Transverse colon (tissue), 4 donors: ENCODE data around the gene KRTAP10-3. TPM values are rescaled to one million over a fixed set of nuclear protein-coding genes. Genes with fewer than 3 reads are reported as not detected.

Experiments used
- DNase-seq: peaks from one replicate; pipeline ENCODE4 v3.0.0-alpha.2; 2019
- H3K27ac ChIP-seq, 4 donors: fragments of 200-600 bp; sonication (generic); 2 replicates each; pipeline ENCODE4 v1.5.1; 2016 to 2018; ENCODE audit warnings: inconsistent platforms in 4 of 4
- H3K27me3 ChIP-seq: fragments of 200-600 bp; sonication (generic); 2 replicates; pipeline ENCODE4 v1.5.1; 2017; ENCODE audit warnings: inconsistent platforms
- H3K36me3 ChIP-seq, 4 donors: fragments of 200-600 bp; sonication (generic); 2 replicates each; pipeline ENCODE4 v1.5.1; 2017 to 2019; ENCODE audit warnings: inconsistent platforms in 4 of 4
- H3K4me1 ChIP-seq, 4 donors: fragments of 200-600 bp; sonication (generic); 2 replicates each; pipeline ENCODE4 v1.5.1; 2017 to 2020; ENCODE audit warnings: inconsistent platforms in 4 of 4
- H3K4me3 ChIP-seq, 4 donors: fragments of 200-600 bp; sonication (generic); 1 replicate in 1 of 4; 2 replicates in 3 of 4; pipeline versions ENCODE4 v1.5.1 to v1.6.1; 2017 to 2019; ENCODE audit warnings: inconsistent platforms in 4 of 4
- H3K9me3 ChIP-seq, 2 donors: fragments of 200-600 bp; sonication (generic); 2 replicates each; pipeline ENCODE4 v1.5.1; 2017 to 2019; ENCODE audit warnings: inconsistent platforms in 2 of 2
- CTCF ChIP-seq, 5 experiments: fragments of 200-600 bp in 3 of 5; fragments of 450-650 bp in 2 of 5; sonication (generic) in 3 of 5; IDR thresholded peaks; 1 replicate in 2 of 5; 2 replicates in 3 of 5; pipeline ENCODE4 v1.5.1; 2016 to 2017; ENCODE audit warnings: antibody characterized with exemption in 5 of 5, inconsistent platforms in 3 of 5, mild to moderate bottlenecking in 2 of 5, moderate library complexity in 1 of 5
- EP300 ChIP-seq: sonication (generic); formaldehyde crosslinking; IDR thresholded peaks from one replicate; pipeline ENCODE4 v1.6.1; 2017; ENCODE audit warnings: antibody characterized with exemption, low read depth
- POLR2A ChIP-seq: fragments of 450-650 bp; IDR thresholded peaks from one replicate; pipeline ENCODE4 v1.6.1; 2016; ENCODE audit warnings: antibody characterized with exemption, mild to moderate bottlenecking, moderate library complexity
- POLR2AphosphoS5 ChIP-seq, 3 donors: sonication (generic); formaldehyde crosslinking; IDR thresholded peaks; one replicate each; pipeline ENCODE4 v1.6.1; 2016; ENCODE audit warnings: antibody characterized with exemption in 3 of 3
- WGBS, 2 donors: methylation state at CpG; one replicate each; pipeline ENCODE4 v1.1.5; 2018; ENCODE audit warnings: low coverage in 1 of 2; 5-methylcytosine and 5-hydroxymethylcytosine counted together
- in situ Hi-C, 4 donors: fragments of 200-750 bp; cut with MboI; loops; one replicate each; pipeline versions ENCODE4 v1.15.0 to v1.15.1; 2017; ENCODE audit warnings: low sequenced_read_pairs in 3 of 4, low pct_ligation_motif_present in 1 of 4, low pct_unique_long_range_greater_than_20kb in 1 of 4
- intact Hi-C: fragments of 100-400 bp; cut with DNase I; formaldehyde crosslinking; loops from one replicate; pipeline ENCODE4 v1.15.1; 2023; ENCODE audit warnings: low total_unique reads
- total RNA-seq, 4 donors: library from RNA; depleted of rRNA; stranded (reverse); fragments of >200 nt; gene quantifications; one replicate each; pipeline ENCODE4 v1.1.0, GENCODE V29; 2016

KRTAP10-3 gene
- total RNA-seq, 4 donors from 2014 or later: not detected

DNA sequence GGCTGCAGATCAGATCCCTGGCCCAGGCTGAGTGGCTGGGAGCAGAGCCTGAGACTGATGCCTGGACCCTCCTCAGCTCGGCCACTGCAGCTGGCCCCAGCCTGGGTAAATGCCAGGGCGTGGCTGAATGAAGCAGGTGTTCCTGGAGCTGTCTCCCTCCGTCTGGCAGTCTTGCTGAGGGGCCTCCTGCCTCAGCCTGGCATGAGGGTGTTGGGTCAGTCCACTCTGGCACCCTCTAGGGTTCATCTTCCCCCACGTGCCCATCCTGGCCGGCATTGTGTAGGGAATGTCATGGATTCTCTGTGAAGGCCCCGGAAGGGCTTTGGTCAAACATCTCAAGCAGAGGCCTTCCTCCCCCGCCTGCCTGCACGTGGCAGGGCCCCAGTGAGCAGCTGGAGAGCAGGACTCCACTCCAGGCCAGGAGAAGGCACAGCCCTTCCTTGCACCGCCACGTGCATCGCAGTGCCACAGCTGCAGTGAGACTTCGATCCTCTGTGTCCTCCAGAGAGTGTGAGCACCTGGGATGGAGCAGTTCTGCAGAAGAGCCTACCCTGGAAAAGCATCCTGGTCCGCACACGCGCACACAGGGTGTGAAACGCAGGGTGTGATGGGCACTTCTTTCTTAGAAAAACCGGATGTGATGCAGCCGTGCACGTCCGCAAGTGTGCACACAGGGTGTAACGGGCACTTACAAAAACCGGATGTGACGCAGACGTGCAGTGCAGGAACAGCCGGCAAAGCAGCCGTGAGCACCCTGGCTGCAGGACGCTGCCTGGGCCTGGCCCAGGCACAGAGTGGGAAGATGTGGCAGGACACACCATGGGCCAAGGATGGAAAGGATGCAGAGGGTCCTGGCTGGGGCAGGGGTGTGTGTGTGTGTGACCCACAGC is 10.3 kb upstream of the KRTAP10-3 start:
- DNase-seq: no peak
- H3K4me1 ChIP-seq: peaks cover 0 to 2% (median 0%) of the 10 kb centered on the region in 4 donors
- intact Hi-C loops (no loop called here), in situ Hi-C loops (no loop called here)
- 69 to 90% methylated on average over 10 to 27 of the region's 27 CpGs for WGBS, 2 donors
- TF ChIP-seq POLR2AphosphoS5 (IDR thresholded peaks at IDR 0.05) (no peak), POLR2A (no peak), CTCF (IDR thresholded peaks at IDR 0.05) (no peak), EP300 (no peak)
- H3K27ac ChIP-seq: no peak overlapping the region
- H3K27me3 ChIP-seq: peaks cover 2% of the 10 kb centered on the region
- H3K9me3 ChIP-seq: no peaks in the 10 kb centered on the region
- H3K36me3 ChIP-seq: no peaks in the 10 kb centered on the region
- H3K4me3 ChIP-seq: no peak overlapping the region

DNA sequence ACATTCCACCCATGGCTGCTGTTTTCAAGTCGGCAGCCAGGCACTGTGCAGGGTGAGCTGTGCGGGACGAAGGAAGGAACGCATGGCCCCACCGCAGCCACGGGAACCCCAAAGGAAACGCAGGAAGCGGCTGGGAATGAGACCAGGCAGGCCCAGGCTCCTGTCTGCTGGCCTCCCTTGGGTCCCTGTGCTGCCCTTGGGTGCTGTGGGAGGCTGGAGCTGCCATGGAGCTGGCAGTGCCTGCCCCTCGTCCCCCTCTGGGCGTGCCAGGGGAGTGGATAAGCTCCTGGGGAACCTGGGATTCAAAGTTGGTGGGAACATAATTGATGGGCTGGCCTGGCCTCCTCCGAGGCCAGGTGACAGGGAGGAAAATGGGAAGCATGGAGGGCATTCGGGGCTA is 9.7 kb upstream of the KRTAP10-3 start:
- TF ChIP-seq EP300 (no peak), POLR2A (no peak), CTCF (IDR thresholded peaks at IDR 0.05) (no peak)
- in situ Hi-C loops: no loop called here
- Histone ChIP-seq H3K4me3 (no peak overlapping the region), H3K27me3 (peaks cover 6% of the 10 kb centered on the region), H3K4me1 (no peaks in the 10 kb centered on the region), H3K36me3 (no peaks in the 10 kb centered on the region), H3K27ac (no peak overlapping the region), H3K9me3 (no peaks in the 10 kb centered on the region)
- DNase-seq: no peak
- intact Hi-C loops: no loop called here
- WGBS, 2 donors: 84% methylated on average over 11 of the region's 12 CpGs; no CpG with 5 or more reads in 1 of the 2 donors

GRCh38 chr21:44567481-44568171 is 9.0 kb upstream of the KRTAP10-3 start:
- intact Hi-C loops (no loop called here), in situ Hi-C loops (no loop called here)
- Histone ChIP-seq H3K4me3 (no peak overlapping the region), H3K36me3 (no peaks in the 10 kb centered on the region), H3K4me1 (no peaks in the 10 kb centered on the region), H3K27me3 (peaks cover 6% of the 10 kb centered on the region), H3K9me3 (no peaks in the 10 kb centered on the region), H3K27ac (no peak overlapping the region)
- 91% methylated on average over 18 of the region's 18 CpGs; no CpG with 5 or more reads in 1 of the 2 donors for WGBS, 2 donors
- TF ChIP-seq POLR2A (no peak), CTCF (IDR thresholded peaks at IDR 0.05) (no peak), EP300 (no peak), POLR2AphosphoS5 (IDR thresholded peaks at IDR 0.05) (no peak)
- no peak for DNase-seq

DNA sequence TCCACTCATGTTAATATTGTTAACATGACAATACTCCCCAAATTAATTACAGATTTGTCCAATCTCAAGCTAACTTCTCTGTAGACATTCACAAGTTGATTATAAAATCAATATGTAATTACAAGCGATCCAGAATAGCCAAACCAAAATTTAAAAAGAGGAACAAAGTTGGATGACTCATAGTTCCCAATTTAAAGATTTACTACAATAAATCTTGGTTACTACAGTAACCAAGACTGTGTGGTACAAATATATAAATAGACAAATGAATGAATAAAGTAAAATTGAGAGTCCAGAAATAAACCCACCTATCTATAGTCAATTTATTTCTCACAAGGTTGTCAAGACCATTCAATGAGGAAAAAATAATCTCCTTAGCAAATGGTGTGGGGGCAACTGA is 7.8 kb upstream of the KRTAP10-3 start:
- in situ Hi-C loops: no loop called here
- intact Hi-C loops: no loop called here
- no peaks in the 10 kb centered on the region for H3K4me1 ChIP-seq
- no peak overlapping the region for H3K4me3 ChIP-seq
- H3K27ac ChIP-seq: no peak overlapping the region
- 33 to 40% methylated on average over 1 of the region's 1 CpG for WGBS, 2 donors
- no peaks in the 10 kb centered on the region for H3K36me3 ChIP-seq
- no peaks in the 10 kb centered on the region for H3K9me3 ChIP-seq
- no peak for DNase-seq
- no peak for TF ChIP-seq POLR2AphosphoS5 (IDR thresholded peaks at IDR 0.05)
- TF ChIP-seq CTCF (IDR thresholded peaks at IDR 0.05): no peak
- no peak for TF ChIP-seq EP300
- no peak for TF ChIP-seq POLR2A
- H3K27me3 ChIP-seq: peaks cover 6% of the 10 kb centered on the region
